AML-193 (cell line): ENCODE data around the gene ADRA2C.

ENCODE experiments used
- DNase-seq, 2 experiments: peaks; one replicate each; lab custom pipeline; 2025; lab: John Stamatoyannopoulos, UW

ADRA2C gene

DNA sequence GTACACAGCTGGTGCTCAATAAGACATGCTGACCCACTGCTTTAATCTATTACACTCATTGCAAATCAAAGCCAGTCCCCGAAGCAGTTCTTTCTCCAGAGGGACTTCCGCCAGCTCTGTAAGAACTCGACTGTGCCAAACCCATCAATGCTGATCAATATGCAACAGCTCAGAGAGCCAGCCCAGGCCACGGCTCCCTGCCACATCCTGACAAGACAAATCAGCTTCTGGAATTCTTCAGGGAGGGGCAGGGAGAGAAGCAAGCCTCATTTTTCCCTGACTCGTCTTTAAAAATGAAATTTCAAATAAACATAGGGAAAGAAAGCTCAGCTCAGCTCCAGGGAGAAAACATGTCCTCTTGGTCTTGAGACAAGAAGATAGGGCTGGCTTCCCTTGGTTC is 5.3 kb upstream of the ADRA2C start:
- no peak for DNase-seq

DNA sequence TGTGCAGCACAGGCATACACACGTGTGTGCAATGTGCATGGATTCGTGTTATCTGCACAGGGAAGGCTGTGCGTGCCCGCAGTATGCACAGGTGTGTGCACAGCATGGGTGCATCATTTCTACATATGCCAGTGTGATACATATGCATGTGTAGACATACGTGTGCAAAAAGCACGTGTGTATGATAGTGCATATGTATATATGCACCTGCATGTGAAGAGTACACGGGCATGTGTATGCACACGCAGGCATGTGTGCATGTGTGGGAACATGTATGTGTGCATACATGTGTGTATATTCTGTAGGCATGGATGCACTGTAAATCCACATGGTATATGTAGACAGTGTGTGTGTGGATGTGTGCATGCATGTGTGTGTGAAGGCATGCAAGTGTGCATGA is 3.9 kb upstream of the ADRA2C start:
- no peak for DNase-seq

- DNase-seq, result no peak
These were observed 3.2 kb upstream of the ADRA2C start for GRCh38 chr4:3762753-3763549.

GRCh38 chr4:3765271-3766035 is 732 bp upstream of the ADRA2C start:
- DNase-seq, result no peak

DNA sequence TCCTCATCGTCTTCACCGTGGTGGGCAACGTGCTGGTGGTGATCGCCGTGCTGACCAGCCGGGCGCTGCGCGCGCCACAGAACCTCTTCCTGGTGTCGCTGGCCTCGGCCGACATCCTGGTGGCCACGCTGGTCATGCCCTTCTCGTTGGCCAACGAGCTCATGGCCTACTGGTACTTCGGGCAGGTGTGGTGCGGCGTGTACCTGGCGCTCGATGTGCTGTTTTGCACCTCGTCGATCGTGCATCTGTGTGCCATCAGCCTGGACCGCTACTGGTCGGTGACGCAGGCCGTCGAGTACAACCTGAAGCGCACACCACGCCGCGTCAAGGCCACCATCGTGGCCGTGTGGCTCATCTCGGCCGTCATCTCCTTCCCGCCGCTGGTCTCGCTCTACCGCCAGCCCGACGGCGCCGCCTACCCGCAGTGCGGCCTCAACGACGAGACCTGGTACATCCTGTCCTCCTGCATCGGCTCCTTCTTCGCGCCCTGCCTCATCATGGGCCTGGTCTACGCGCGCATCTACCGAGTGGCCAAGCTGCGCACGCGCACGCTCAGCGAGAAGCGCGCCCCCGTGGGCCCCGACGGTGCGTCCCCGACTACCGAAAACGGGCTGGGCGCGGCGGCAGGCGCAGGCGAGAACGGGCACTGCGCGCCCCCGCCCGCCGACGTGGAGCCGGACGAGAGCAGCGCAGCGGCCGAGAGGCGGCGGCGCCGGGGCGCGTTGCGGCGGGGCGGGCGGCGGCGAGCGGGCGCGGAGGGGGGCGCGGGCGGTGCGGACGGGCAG is 792 bp downstream of the ADRA2C start:
- DNase-seq, result no peak

DNA sequence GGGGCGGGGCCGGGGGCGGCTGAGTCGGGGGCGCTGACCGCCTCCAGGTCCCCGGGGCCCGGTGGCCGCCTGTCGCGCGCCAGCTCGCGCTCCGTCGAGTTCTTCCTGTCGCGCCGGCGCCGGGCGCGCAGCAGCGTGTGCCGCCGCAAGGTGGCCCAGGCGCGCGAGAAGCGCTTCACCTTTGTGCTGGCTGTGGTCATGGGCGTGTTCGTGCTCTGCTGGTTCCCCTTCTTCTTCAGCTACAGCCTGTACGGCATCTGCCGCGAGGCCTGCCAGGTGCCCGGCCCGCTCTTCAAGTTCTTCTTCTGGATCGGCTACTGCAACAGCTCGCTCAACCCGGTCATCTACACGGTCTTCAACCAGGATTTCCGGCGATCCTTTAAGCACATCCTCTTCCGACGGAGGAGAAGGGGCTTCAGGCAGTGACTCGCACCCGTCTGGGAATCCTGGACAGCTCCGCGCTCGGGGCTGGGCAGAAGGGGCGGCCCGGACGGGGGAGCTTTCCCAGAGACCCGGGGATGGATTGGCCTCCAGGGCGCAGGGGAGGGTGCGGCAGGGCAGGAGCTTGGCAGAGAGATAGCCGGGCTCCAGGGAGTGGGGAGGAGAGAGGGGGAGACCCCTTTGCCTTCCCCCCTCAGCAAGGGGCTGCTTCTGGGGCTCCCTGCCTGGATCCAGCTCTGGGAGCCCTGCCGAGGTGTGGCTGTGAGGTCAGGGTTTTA is 1.5 kb downstream of the ADRA2C start:
- no peak for DNase-seq

DNA sequence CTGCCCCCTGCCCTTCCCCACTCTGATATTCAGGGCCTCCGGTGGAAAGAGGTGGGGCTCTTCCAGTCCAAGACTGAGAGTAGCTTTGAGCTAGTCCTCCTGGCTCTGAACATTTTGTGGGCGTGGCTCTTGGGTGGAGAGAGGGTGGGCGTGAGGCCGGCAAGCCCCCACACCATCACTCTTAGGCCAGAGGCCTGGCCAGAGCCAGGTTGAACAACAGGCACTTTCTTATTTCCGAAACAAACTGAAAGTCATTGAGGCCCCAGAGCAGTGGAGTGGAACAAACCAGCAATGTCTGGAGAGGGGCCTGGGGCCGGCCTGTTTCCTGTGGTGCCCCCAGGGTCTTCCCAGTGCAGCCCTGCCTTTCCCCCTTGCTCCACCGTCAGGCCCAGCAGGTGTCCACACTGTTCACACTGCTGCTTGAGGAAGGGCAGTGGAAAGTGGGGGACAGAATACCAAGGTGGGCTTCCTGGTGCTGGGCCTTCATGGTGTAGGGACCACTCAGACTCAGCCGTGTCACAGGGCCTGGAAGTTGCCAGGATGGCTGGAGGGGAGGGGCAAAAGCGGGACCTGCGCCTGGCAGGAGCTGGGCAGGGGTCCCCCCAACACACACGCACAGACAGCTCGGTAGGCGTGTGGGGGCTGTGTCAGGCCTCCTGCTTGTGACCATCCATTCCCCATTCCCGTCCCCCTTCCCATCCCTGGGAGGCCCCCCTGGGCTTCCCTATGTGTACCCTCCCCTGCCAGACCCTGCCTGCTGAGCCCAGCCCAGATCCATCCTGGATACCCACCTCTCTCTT is 2.9 kb downstream of the ADRA2C start:
- DNase-seq, result no peak

- DNase-seq, result no peak
These were observed 3.5 kb downstream of the ADRA2C start for GRCh38 chr4:3769642-3770184.

GRCh38 chr4:3770323-3771163 is 4.4 kb downstream of the ADRA2C start:
- DNase-seq, result no peak

GRCh38 chr4:3771164-3771809 is 5.1 kb downstream of the ADRA2C start:
- no peak for DNase-seq

DNA sequence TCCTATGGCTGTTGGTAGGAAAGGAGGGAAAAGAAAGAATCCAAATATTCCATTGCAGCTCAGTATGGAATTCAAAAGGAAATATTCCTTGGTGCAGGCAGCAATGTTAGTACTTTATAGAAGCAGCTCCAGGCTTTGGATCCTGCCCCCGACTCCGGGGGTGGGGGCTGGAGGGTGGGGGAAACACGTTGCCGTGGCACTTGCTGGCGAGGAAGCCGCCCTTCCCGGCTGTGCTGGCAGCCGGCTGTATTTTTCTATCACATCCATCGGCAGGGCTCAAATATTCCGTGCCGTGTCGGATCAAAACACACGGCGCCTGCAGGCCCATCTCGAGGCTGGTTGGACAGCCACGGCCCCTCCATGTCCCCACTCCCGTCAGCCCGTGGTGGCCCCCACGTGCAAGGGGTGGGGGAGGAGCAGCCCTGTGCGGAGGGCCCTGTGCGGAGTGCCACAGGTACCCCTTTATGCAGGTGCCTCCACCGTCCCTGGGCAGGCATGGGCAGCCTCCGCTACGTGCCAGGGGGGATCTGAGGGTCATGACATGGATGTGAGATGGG is 5.8 kb downstream of the ADRA2C start:
- no peak for DNase-seq

- DNase-seq, result no peak
These were observed 6.4 kb downstream of the ADRA2C start for GRCh38 chr4:3772632-3773031.

DNA sequence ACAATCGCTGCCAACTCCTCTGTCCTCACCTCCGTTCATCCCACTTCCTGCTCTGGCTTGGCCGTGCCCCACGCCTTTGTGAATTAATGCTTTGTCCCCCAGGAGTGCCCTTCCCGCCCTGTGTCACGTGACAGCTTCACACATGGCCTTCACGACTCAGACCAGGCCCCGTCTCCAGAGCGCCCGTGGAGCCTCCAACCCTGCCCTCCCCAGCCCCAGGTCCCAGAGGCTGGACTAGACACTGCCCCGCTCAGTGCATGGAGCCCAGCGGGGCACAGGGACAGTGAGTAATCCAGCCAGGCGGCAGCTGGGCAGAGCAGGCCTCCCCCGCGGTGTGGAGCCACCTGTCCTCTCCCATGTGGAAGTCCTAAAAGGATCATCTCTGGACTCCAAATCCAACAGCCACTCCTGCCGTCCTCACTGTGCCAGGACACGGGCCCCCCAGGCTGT is 7.4 kb downstream of the ADRA2C start:
- no peak for DNase-seq

DNA sequence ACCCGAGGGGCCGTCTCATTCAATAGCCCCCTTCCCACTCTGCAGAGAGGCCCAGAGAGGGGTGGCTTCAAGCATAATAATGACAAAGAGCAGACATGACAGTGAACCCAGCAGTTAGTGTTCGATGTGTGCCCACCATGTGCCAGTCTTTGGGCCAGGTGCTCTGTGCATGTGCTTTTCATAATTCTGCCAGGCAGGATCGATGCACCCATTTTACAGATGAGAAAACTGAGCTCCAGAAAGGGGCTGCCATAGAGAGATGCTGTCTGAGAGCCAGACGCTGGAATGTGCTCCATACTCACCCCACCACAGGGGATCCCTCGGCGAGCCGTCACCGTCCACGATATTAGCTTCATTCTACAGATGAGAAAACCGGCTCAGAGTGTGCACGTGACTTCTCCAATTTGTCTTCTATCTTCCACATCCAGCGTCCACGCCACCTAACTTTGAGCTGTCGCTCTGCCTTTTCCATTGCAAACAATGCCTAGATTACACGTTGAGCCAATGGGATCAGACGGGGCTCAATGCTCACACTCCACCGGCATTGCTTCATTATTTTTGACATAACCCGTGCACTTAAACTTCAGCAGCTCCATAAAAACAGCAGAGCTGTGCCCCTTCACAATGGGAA is 8.2 kb downstream of the ADRA2C start:
- no peak for DNase-seq

DNA sequence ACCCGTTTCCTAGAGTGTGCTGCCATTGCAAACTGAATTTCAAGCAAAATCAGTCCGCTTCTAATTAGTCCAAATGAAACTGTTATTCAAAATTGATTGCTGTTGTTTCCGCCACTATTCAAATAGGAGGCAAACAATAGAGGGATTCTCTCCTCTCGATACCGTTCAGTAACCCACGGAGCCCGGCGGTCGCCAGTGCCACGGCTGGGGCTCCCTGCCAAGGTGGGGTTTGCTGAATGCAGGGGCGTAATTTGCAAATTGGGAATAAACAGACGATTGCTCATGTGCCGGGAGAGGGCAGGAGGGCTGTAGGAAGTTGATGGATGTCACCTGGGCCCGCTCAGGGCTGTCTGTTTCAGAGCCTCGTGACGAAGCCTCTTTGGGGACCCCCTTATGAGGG is 8.8 kb downstream of the ADRA2C start:
- no peak for DNase-seq

- no peak for DNase-seq
These were observed 9.4 kb downstream of the ADRA2C start for GRCh38 chr4:3775576-3775975.

- no peak for DNase-seq
These were observed 10.2 kb downstream of the ADRA2C start for GRCh38 chr4:3776166-3777032.

DNA sequence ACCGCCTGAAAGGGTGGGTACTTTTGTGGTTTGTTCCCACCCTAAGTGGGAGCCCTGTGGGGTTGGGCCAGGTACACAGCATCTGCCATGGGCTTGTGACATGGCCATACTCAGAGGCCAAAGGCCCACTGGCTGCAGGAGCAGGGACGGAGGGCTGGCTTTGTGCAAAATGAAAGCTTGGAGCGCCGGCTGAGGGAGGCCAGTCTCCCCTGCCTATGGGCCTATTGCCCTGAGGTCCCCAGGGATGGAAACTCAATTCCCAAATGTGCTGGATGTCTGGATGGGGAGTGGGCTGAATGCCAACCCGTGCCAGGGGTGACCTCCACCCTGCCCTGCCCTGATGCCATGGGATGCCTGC is 10.8 kb downstream of the ADRA2C start:
- DNase-seq, result no peak
